ENCODE results near the gene EPC2.

Gene EPC2

DNA sequence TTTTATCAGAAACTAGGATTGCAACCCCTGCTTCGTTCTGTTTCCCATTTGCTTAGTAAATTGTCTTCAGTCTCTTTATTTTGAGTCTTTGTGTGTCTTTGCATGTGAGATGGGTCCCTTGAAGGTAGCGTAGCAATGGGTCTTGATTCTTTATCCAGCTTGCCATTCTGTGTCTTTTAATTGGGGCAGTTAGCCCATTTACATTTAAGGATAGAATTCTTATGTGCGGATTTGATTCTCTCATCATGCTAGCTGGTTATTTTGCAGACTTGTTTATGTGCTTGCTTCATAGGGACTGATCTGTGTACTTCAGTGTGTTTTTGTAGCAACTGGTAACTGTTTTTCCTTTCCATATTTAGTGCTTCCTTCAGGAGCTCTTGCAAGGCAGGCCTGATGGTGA lies 73.5 kb downstream of the EPC2 start:
- no peak overlapping the region for H3K4me3 Mint-ChIP-seq
- H3K27ac Mint-ChIP-seq = no peak overlapping the region
- peaks cover 25% of the 10 kb centered on the region for H3K4me1 Mint-ChIP-seq
- TF ChIP-seq, protein P1, sequence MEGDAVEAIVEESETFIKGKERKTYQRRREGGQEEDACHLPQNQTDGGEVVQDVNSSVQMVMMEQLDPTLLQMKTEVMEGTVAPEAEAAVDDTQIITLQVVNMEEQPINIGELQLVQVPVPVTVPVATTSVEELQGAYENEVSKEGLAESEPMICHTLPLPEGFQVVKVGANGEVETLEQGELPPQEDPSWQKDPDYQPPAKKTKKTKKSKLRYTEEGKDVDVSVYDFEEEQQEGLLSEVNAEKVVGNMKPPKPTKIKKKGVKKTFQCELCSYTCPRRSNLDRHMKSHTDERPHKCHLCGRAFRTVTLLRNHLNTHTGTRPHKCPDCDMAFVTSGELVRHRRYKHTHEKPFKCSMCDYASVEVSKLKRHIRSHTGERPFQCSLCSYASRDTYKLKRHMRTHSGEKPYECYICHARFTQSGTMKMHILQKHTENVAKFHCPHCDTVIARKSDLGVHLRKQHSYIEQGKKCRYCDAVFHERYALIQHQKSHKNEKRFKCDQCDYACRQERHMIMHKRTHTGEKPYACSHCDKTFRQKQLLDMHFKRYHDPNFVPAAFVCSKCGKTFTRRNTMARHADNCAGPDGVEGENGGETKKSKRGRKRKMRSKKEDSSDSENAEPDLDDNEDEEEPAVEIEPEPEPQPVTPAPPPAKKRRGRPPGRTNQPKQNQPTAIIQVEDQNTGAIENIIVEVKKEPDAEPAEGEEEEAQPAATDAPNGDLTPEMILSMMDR (IDR thresholded peaks at IDR 0.05; ENCODE audit: unreplicated experiment in 3 of 3) = no peak
- H3K27me3 Mint-ChIP-seq (ENCODE audit: low read depth) = no peaks in the 10 kb centered on the region
- H3K9me3 Mint-ChIP-seq = peaks cover 54% of the 10 kb centered on the region
- H3K36me3 Mint-ChIP-seq (ENCODE audit: low read depth) = peaks cover 83% of the 10 kb centered on the region

GRCh38 chr2:148719195-148719749 lies 74.7 kb downstream of the EPC2 start:
- Mint-ChIP-seq H3K36me3 (ENCODE audit: low read depth) (peaks cover 74% of the 10 kb centered on the region), H3K4me1 (peaks cover 25% of the 10 kb centered on the region), H3K27ac (no peak overlapping the region), H3K27me3 (ENCODE audit: low read depth) (no peaks in the 10 kb centered on the region), H3K9me3 (peaks cover 46% of the 10 kb centered on the region), H3K4me3 (no peak overlapping the region)
- TF ChIP-seq, protein P1 (IDR thresholded peaks at IDR 0.05; ENCODE audit: unreplicated experiment in 3 of 3) = no peak

GRCh38 chr2:148719941-148720436 lies 75.4 kb downstream of the EPC2 start:
- Mint-ChIP-seq H3K4me1 (peaks cover 25% of the 10 kb centered on the region), H3K4me3 (no peak overlapping the region), H3K9me3 (peaks cover 46% of the 10 kb centered on the region), H3K36me3 (ENCODE audit: low read depth) (peaks cover 69% of the 10 kb centered on the region), H3K27ac (peak overlapping the region in 1 of 3 experiments; percentile 82), H3K27me3 (ENCODE audit: low read depth) (no peaks in the 10 kb centered on the region)
- TF ChIP-seq, protein P1 (IDR thresholded peaks at IDR 0.05; ENCODE audit: unreplicated experiment in 3 of 3) = no peak

DNA sequence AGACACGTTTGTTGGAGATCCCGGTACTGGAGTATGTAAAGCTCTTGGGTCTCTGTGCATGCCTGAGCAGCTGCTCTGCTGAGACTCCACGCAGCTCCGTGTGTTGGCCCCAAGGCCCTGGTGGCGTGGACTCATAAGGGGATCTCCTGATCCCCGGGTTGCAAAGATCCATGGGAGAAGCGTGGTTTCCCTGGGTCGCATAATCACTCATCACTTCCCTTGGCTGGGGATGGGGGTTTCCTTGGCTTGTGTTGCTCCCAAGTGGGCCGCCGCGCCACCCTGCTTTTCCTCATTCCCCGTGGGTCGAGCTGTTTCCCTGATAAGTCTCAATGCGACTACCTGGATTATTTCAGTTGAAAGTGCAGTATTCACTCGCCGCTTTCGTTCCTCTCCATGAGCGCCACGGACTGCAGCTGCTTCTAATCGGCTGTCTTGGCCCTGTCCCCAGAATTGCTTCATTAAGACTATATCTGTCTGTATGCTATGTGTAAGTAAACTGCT lies 76.0 kb downstream of the EPC2 start:
- H3K27ac Mint-ChIP-seq = peak overlapping the region; percentile 23 to 82 (median 39)
- H3K4me1 Mint-ChIP-seq = peaks cover 25% of the 10 kb centered on the region
- peaks cover 42% of the 10 kb centered on the region for H3K9me3 Mint-ChIP-seq
- TF ChIP-seq, protein P1 (IDR thresholded peaks at IDR 0.05; ENCODE audit: unreplicated experiment in 3 of 3) = no peak
- no peaks in the 10 kb centered on the region for H3K27me3 Mint-ChIP-seq (ENCODE audit: low read depth)
- peaks cover 63% of the 10 kb centered on the region for H3K36me3 Mint-ChIP-seq (ENCODE audit: low read depth)
- peak overlapping the region in 1 of 3 experiments; percentile 49 for H3K4me3 Mint-ChIP-seq

DNA sequence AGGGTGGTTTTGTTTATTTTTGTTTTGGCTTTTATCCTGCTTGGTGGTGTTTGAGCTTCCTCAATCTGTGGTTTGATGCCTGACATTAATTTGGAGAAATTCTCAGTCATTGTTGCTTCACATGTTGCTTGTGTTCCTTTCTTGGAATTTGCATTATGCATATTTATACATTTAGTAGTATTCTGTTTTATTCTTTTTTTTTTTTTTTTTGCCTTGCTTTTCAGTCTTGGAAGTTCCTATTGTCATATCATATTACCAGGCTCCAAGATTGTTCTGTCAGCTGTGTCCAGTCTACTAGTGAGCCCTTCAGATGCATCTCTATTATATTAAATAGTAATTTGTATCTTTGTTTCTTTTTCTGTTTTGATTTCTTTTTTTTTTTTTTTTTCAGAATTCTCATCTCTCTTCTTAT lies 77.0 kb downstream of the EPC2 start:
- H3K36me3 Mint-ChIP-seq (ENCODE audit: low read depth) = peaks cover 62% of the 10 kb centered on the region
- peaks cover 25% of the 10 kb centered on the region for H3K4me1 Mint-ChIP-seq
- peaks cover 37% of the 10 kb centered on the region for H3K9me3 Mint-ChIP-seq
- TF ChIP-seq, protein P1 (IDR thresholded peaks at IDR 0.05; ENCODE audit: unreplicated experiment in 3 of 3) = no peak
- H3K27me3 Mint-ChIP-seq (ENCODE audit: low read depth) = no peaks in the 10 kb centered on the region
- peak overlapping the region in 1 of 3 experiments; percentile 82 for H3K27ac Mint-ChIP-seq
- no peak overlapping the region for H3K4me3 Mint-ChIP-seq

All from nephron (organoid).